Uterus (tissue), 4 donors: Measurements from ENCODE around the gene SCAF11. TPM values are rescaled to one million over a fixed set of nuclear protein-coding genes. Genes with fewer than 3 reads are reported as not detected.
A peak's percentile ranks its signal among the peaks of the same experiment; 100 is the strongest.
"Not testable (repeated sequence)": the region's sequence is repeated elsewhere in the genome, so short reads cannot be mapped to it uniquely, and the experiment has no call there.

Source experiments
- DNase-seq, 2 donors: peaks; one replicate each; pipeline ENCODE4 v3.0.0-alpha.2; 2019 to 2020
- H3K27ac ChIP-seq, 2 donors: fragments of 200-600 bp; sonication (generic); 1 replicate in 1 of 2; 2 replicates in 1 of 2; pipeline ENCODE4 v1.5.1; 2016 to 2018
- H3K27me3 ChIP-seq, 2 donors: fragments of 200-600 bp; sonication (generic); one replicate each; pipeline ENCODE4 v1.5.1; 2018 to 2019; ENCODE audit warnings: control low read depth in 1 of 2
- H3K36me3 ChIP-seq, 2 donors: fragments of 200-600 bp; sonication (generic); one replicate each; pipeline ENCODE4 v1.5.1; 2019; ENCODE audit warnings: control low read depth in 1 of 2
- H3K4me1 ChIP-seq, 2 donors: fragments of 200-600 bp; sonication (generic); one replicate each; pipeline ENCODE4 v1.5.1; 2018 to 2019; ENCODE audit warnings: control low read depth in 1 of 2
- H3K4me3 ChIP-seq, 2 donors: fragments of 200-600 bp; sonication (generic); 1 replicate in 1 of 2; 2 replicates in 1 of 2; pipeline ENCODE4 v1.5.1; 2018 to 2019; ENCODE audit warnings: mild to moderate bottlenecking in 1 of 2
- H3K9me3 ChIP-seq, 2 donors: fragments of 200-600 bp; sonication (generic); one replicate each; pipeline ENCODE4 v1.5.1; 2019; ENCODE audit warnings: control low read depth in 1 of 2
- CTCF ChIP-seq, 4 experiments: fragments of 200-600 bp in 2 of 4; fragments of 450-650 bp in 2 of 4; sonication (generic) in 2 of 4; IDR thresholded peaks; one replicate each; pipeline ENCODE4 v1.5.1; 2016 to 2019; ENCODE audit warnings: antibody characterized with exemption in 4 of 4, mild to moderate bottlenecking in 2 of 4, moderate library complexity in 1 of 4
- POLR2A ChIP-seq, 2 donors: fragments of 450-650 bp; IDR thresholded peaks; one replicate each; pipeline ENCODE4 v1.6.1; 2016; ENCODE audit warnings: antibody characterized with exemption in 2 of 2, mild to moderate bottlenecking in 1 of 2, moderate library complexity in 1 of 2
- intact Hi-C: fragments of 100-400 bp; cut with DNase I; formaldehyde crosslinking; loops from one replicate; pipeline ENCODE4 v1.15.1; 2023; ENCODE audit warnings: low total_unique reads
- total RNA-seq, 4 donors: library from RNA; depleted of rRNA in 3 of 4; stranded (reverse); fragments of >200 nt in 3 of 4; gene quantifications; one replicate each; pipeline versions ENCODE4 v1.1.0 to v1.2.4, GENCODE V29; 2014 to 2023
- donor health status: DM: yes; HTN: yes; CAD: no.

The SCAF11 gene
- 100 to 1,000 TPM; 127 to 207 (median 170) TPM for total RNA-seq

GRCh38 chr12:45990468-45991283, at the start of gene SCAF11:
TSS of gene SCAF11 (minus strand) at chr12:45990574. CDS start at chr12:45964167, 26,407 bp downstream.
- Histone ChIP-seq H3K4me3 (peak within 1 kb of the TSS; percentile 75 to 78), H3K27ac (peak within 1 kb of the TSS; percentile 96 to 98), H3K4me1 (peaks cover 4 to 7% of the 10 kb centered on the region in 2 donors), H3K27me3 (no peaks in the 10 kb centered on the region), H3K36me3 (no peaks in the 10 kb centered on the region), H3K9me3 (no peaks in the 10 kb centered on the region)
- DNase-seq, result peak; percentile 100
- intact Hi-C loops, result no loop called here
- TF ChIP-seq CTCF (IDR thresholded peaks at IDR 0.05) (peak; percentile 94 to 99 (median 98)), POLR2A (IDR thresholded peaks at IDR 0.05) (peak; percentile 66 to 75)

GRCh38 chr12:46037066-46037465, 46.7 kb upstream of the SCAF11 start:
- intact Hi-C loops, DNase-seq, H3K27me3 ChIP-seq, H3K9me3 ChIP-seq, H3K36me3 ChIP-seq, H3K4me1 ChIP-seq, H3K27ac ChIP-seq, H3K4me3 ChIP-seq: not testable (repeated sequence)

- no peak for DNase-seq
- H3K36me3 ChIP-seq, result no peaks in the 10 kb centered on the region
- no peaks in the 10 kb centered on the region for H3K4me1 ChIP-seq
- H3K27me3 ChIP-seq, result no peaks in the 10 kb centered on the region
- H3K9me3 ChIP-seq, result peaks cover 0 to 5% of the 10 kb centered on the region in 2 donors
- no peak overlapping the region for H3K27ac ChIP-seq
- intact Hi-C loops, result no loop called here
- TF ChIP-seq CTCF (IDR thresholded peaks at IDR 0.05), result no peak
- TF ChIP-seq POLR2A (IDR thresholded peaks at IDR 0.05), result no peak
- no peak overlapping the region for H3K4me3 ChIP-seq
Observed at GRCh38 chr12:46027172-46027571, 36.8 kb upstream of the SCAF11 start.

- intact Hi-C loops, result no loop called here
- Histone ChIP-seq H3K36me3 (no peaks in the 10 kb centered on the region), H3K4me3 (no peak overlapping the region), H3K9me3 (peaks cover 0 to 5% of the 10 kb centered on the region in 2 donors), H3K27me3 (no peaks in the 10 kb centered on the region), H3K27ac (no peak overlapping the region), H3K4me1 (no peaks in the 10 kb centered on the region)
- DNase-seq, result no peak
- TF ChIP-seq POLR2A (IDR thresholded peaks at IDR 0.05), result no peak
- no peak for TF ChIP-seq CTCF (IDR thresholded peaks at IDR 0.05)
Observed at GRCh38 chr12:46024099-46024498, 33.7 kb upstream of the SCAF11 start.

GRCh38 chr12:46020768-46021167, 30.4 kb upstream of the SCAF11 start:
- DNase-seq, result no peak
- Histone ChIP-seq H3K27me3 (no peaks in the 10 kb centered on the region), H3K9me3 (peaks cover 0 to 5% of the 10 kb centered on the region in 2 donors), H3K36me3 (no peaks in the 10 kb centered on the region), H3K4me3 (no peak overlapping the region), H3K4me1 (no peaks in the 10 kb centered on the region), H3K27ac (no peak overlapping the region)
- TF ChIP-seq CTCF (IDR thresholded peaks at IDR 0.05) (no peak), POLR2A (IDR thresholded peaks at IDR 0.05) (no peak)
- intact Hi-C loops, result no loop called here

- H3K4me3 ChIP-seq, DNase-seq, H3K27me3 ChIP-seq, H3K36me3 ChIP-seq, H3K4me1 ChIP-seq, H3K27ac ChIP-seq, H3K9me3 ChIP-seq, intact Hi-C loops: not testable (repeated sequence)
Observed at GRCh38 chr12:46018712-46019111, 28.3 kb upstream of the SCAF11 start.

- DNase-seq, H3K27ac ChIP-seq, H3K4me1 ChIP-seq, H3K9me3 ChIP-seq, H3K27me3 ChIP-seq, intact Hi-C loops, H3K4me3 ChIP-seq, H3K36me3 ChIP-seq: not testable (repeated sequence)
Observed at GRCh38 chr12:46017866-46018375, 27.5 kb upstream of the SCAF11 start.
